GM06990 (cell line): ENCODE measurements around the gene NIN.

Source experiments
- DNase-seq: peaks from one replicate; pipeline ENCODE4 v3.0.0-alpha.2; 2011; ENCODE audit not compliant: insufficient read length; ENCODE audit errors: extremely low read depth
- H3K27me3 ChIP-seq: replicated peaks from 2 replicates; pipeline ENCODE4 v1.6.0; 2011; ENCODE audit warnings: low read length; ENCODE audit not compliant: control insufficient read depth, insufficient read depth
- H3K36me3 ChIP-seq: 2 replicates; pipeline ENCODE4 v1.5.1; 2011; ENCODE audit warnings: low read length; ENCODE audit not compliant: control insufficient read depth, insufficient read depth
- H3K4me3 ChIP-seq: replicated peaks from 2 replicates; pipeline ENCODE4 v1.5.1; 2011; ENCODE audit warnings: low read depth, mild to moderate bottlenecking, control low read depth, low read length
- CTCF ChIP-seq: IDR thresholded peaks from 2 replicates; pipeline ENCODE4 v1.5.1; 2011; ENCODE audit warnings: low read length, control low read depth, mild to moderate bottlenecking, inconsistent platforms; ENCODE audit not compliant: insufficient read depth, poor library complexity, severe bottlenecking

NIN gene

GRCh38 chr14:50734950-50735695 is 95.8 kb downstream of the NIN start:
- Histone ChIP-seq H3K27me3 (no peaks in the 10 kb centered on the region), H3K36me3 (peaks cover 9% of the 10 kb centered on the region), H3K4me3 (no peak overlapping the region)
- TF ChIP-seq CTCF = no peak
- DNase-seq = no peak

DNA sequence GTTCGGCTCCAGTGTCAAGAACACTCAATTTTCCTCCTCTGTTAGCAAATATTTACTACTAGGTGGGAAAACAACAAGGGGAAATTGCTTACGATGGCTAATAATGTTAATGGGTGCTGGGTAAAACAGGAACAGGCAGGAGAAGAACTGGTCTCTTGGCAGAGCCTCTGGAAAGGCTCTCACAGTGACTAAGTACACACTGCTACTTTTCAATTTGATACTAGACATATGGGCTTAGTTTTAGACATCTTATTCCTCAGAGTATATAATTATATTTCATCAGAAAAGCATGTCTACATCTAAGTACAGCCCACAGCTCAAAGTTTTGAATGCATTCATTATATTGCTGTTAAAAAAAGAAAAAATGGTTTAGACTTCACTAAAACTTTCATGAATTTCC is 97.5 kb downstream of the NIN start:
- no peaks in the 10 kb centered on the region for H3K27me3 ChIP-seq
- peaks cover 15% of the 10 kb centered on the region for H3K36me3 ChIP-seq
- no peak for DNase-seq
- TF ChIP-seq CTCF = no peak
- H3K4me3 ChIP-seq = no peak overlapping the region

DNA sequence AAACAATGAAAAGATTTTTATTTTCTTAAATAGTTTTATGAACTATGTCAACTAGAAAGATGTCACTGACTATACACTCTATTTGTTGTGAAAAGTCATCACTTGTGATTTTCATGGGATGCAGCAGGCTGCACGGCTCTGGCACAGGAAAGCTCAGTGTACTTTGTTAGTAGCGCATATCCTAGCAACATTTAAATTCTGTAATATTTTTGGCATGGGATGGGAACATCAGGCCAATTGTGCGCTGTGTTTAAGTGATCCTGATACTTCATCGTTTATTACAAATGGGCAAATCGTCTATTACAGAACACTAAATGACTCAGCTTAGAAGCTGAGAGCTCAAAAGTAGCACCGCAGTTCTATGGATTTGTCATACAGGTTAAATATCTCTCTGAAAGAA is 102.1 kb downstream of the NIN start:
- no peak for TF ChIP-seq CTCF
- no peaks in the 10 kb centered on the region for H3K27me3 ChIP-seq
- DNase-seq = no peak
- peaks cover 17% of the 10 kb centered on the region for H3K36me3 ChIP-seq
- H3K4me3 ChIP-seq = no peak overlapping the region

- no peak for DNase-seq
- peaks cover 20% of the 10 kb centered on the region for H3K36me3 ChIP-seq
- no peaks in the 10 kb centered on the region for H3K27me3 ChIP-seq
- H3K4me3 ChIP-seq = no peak overlapping the region
- TF ChIP-seq CTCF = no peak
Observed at GRCh38 chr14:50726372-50727107, 104.4 kb downstream of the NIN start.

GRCh38 chr14:50725761-50726160 is 105.2 kb downstream of the NIN start:
- TF ChIP-seq CTCF = no peak
- Histone ChIP-seq H3K27me3 (no peaks in the 10 kb centered on the region), H3K4me3 (no peak overlapping the region), H3K36me3 (peaks cover 20% of the 10 kb centered on the region)
- DNase-seq = no peak
